GM13977 (cell line): ENCODE results near the gene ENTREP3.
A peak's percentile ranks its signal among the peaks of the same experiment; 100 is the strongest.

ENCODE experiments used
- DNase-seq: peaks from one replicate; pipeline ENCODE4 v3.0.0; 2012; ENCODE audit warnings: low spot score
- CTCF ChIP-seq: IDR thresholded peaks from 2 replicates; pipeline ENCODE4 v1.5.1; 2012; ENCODE audit warnings: mild to moderate bottlenecking, control low read depth; ENCODE audit not compliant: insufficient read depth; ENCODE audit errors: extremely low read depth, missing control alignments
- in situ Hi-C: fragments of 300-500 bp; cut with MboI; formaldehyde crosslinking; loops from one replicate; pipeline ENCODE4 v1.12.0; 2022; ENCODE audit warnings: low sequenced_read_pairs, low pct_unique_long_range_greater_than_20kb, mixed read lengths, inconsistent platforms; ENCODE audit not compliant: unreplicated experiment

Gene ENTREP3

GRCh38 chr1:155279268-155279667 lies 24.0 kb upstream of the ENTREP3 start:
- DNase-seq, result no peak
- TF ChIP-seq CTCF, result no peak
- in situ Hi-C loops, result no loop called here

- no peak for TF ChIP-seq CTCF
- no peak for DNase-seq
- in situ Hi-C loops, result no loop called here
These were observed 23.4 kb upstream of the ENTREP3 start for GRCh38 chr1:155278689-155279160.

- DNase-seq, result peak; percentile 81
- TF ChIP-seq CTCF, result peak; percentile 40
- in situ Hi-C loops, result no loop called here
These were observed 22.8 kb upstream of the ENTREP3 start for GRCh38 chr1:155277902-155278688.

GRCh38 chr1:155277070-155277901 lies 22.0 kb upstream of the ENTREP3 start, which contains the start of gene HCN3:
Gene HCN3 (plus strand): TSS chr1:155277463. CDS start chr1:155277591, 128 bp downstream.
- DNase-seq, result peak; percentile 99
- peak; percentile 74 for TF ChIP-seq CTCF
- in situ Hi-C loops, result no loop called here

GRCh38 chr1:155273343-155274245 lies 18.3 kb upstream of the ENTREP3 start, which contains the start of gene CLK2:
Gene CLK2 (minus strand): TSS chr1:155273504. CDS start chr1:155270977, 2,527 bp downstream.
- DNase-seq, result peak; percentile 98
- TF ChIP-seq CTCF, result peak; percentile 3
- in situ Hi-C loops, result loop anchor here (25.0 kb wide), 1 partner anchor 314 kb away; no protein-coding TSS in a partner anchor
